K562 (cell line): ENCODE data around the gene SNX19. TPM values are rescaled to one million over a fixed set of nuclear protein-coding genes. Genes with fewer than 3 reads are reported as not detected.

Source experiments
- ATAC-seq: fragments of 200-7000 bp; cut with Tn5 transposase; 3 replicates; pipeline ENCODE4 v1.9.1; 2020; ENCODE audit warnings: moderate library complexity
- BruUV-seq: library from RNA; stranded (reverse); fragments of 400-500 nt; replicated peaks from 2 replicates; lab custom pipeline; 2021; lab: Mats Ljungman, UMichigan
- CTCF ChIA-PET: fragments of 300-600 bp; formaldehyde crosslinking; extraction: SDS; loops from one replicate; lab custom pipeline; 2021; ENCODE audit warnings: low intra/inter-chr PET ratio; lab: Yijun Ruan, JAX
- POLR2A ChIA-PET: fragments of 300-600, 350-650 bp; sonication (Branson Sonifier 250); formaldehyde crosslinking; extraction: SDS; loops from one replicate; lab custom pipeline; 2021; ENCODE audit warnings: antibody characterized with exemption, inconsistent platforms; lab: Yijun Ruan, JAX
- DNase-seq, 4 experiments: peaks; one replicate each; pipeline versions ENCODE4 v3.0.0 to v3.0.0-alpha.2; 2011 to 2018; ENCODE audit warnings: low spot score in 3 of 4, mixed read lengths in 3 of 4; ENCODE audit errors: extremely low read depth in 1 of 4
- FAIRE-seq: peaks from 2 replicates; lab custom pipeline; 2011; peaks lifted over from hg19 to GRCh38; lab: Jason Lieb, UNC
- H2AFZ ChIP-seq: 2 replicates; pipeline ENCODE4 v1.6.0; 2011; ENCODE audit warnings: low read depth, low read length, control low read depth, inconsistent platforms
- H3K27ac ChIP-seq: fragments of 200-600 bp; 3 replicates; pipeline ENCODE4 v1.8.0; 2011; ENCODE audit warnings: low read depth, mild to moderate bottlenecking, control low read depth, inconsistent platforms, low read length, moderate library complexity, mixed read lengths; ENCODE audit errors: extremely low read depth
- H3K27me3 ChIP-seq, 2 experiments: fragments of 300-600 bp in 1 of 2; 2 replicates in 1 of 2; 3 replicates in 1 of 2; pipeline versions ENCODE4 v1.6.0 to v1.8.0; 2011; ENCODE audit warnings: inconsistent platforms in 2 of 2, low read length in 2 of 2, mild to moderate bottlenecking in 1 of 2, mixed read lengths in 1 of 2, moderate library complexity in 1 of 2; ENCODE audit not compliant: control insufficient read depth in 2 of 2, insufficient read depth in 2 of 2
- H3K36me3 ChIP-seq: fragments of 300-600 bp; 3 replicates; pipeline ENCODE4 v1.8.0; 2011; ENCODE audit warnings: mild to moderate bottlenecking, low read length, inconsistent platforms; ENCODE audit not compliant: control insufficient read depth, insufficient read depth
- H3K4me1 ChIP-seq, 2 experiments: fragments of 200-600 bp in 1 of 2; replicated peaks in 1 of 2; 2 replicates in 1 of 2; 3 replicates in 1 of 2; pipeline versions ENCODE4 v1.5.1 to v1.8.0; 2011; ENCODE audit warnings: inconsistent platforms in 2 of 2, low read length in 2 of 2, mild to moderate bottlenecking in 1 of 2, mixed read lengths in 1 of 2, moderate library complexity in 1 of 2; ENCODE audit not compliant: control insufficient read depth in 2 of 2, insufficient read depth in 2 of 2
- H3K4me2 ChIP-seq: 2 replicates; pipeline ENCODE4 v1.6.1; 2011; ENCODE audit warnings: low read length, control low read depth, inconsistent platforms, mixed read lengths; ENCODE audit not compliant: insufficient read depth
- H3K4me3 ChIP-seq: fragments of 200-600 bp; sonication (generic), shearing (Covaris generic); 2 replicates; pipeline ENCODE4 v1.5.1; 2016; ENCODE audit warnings: control low read depth, inconsistent platforms
- H3K79me2 ChIP-seq: fragments of 200-600 bp; 3 replicates; pipeline ENCODE4 v1.8.0; 2011; ENCODE audit warnings: low read length, inconsistent platforms; ENCODE audit not compliant: control insufficient read depth, insufficient read depth
- H3K9ac ChIP-seq, 2 experiments: 2 replicates each; pipeline versions ENCODE4 v1.6.0 to v1.6.1; 2011; ENCODE audit warnings: low read depth in 2 of 2, low read length in 2 of 2, control low read depth in 1 of 2, inconsistent platforms in 1 of 2, mild to moderate bottlenecking in 1 of 2, mixed read lengths in 1 of 2; ENCODE audit not compliant: insufficient read depth in 1 of 2
- H3K9me1 ChIP-seq: one replicate; pipeline ENCODE4 v1.6.0; 2011; ENCODE audit warnings: inconsistent platforms, mild to moderate bottlenecking, low read length, moderate library complexity; ENCODE audit not compliant: control insufficient read depth, insufficient read depth
- H3K9me3 ChIP-seq: replicated peaks from 2 replicates; pipeline ENCODE4 v1.5.1; 2011; ENCODE audit warnings: low read depth, low read length, inconsistent platforms; ENCODE audit not compliant: control insufficient read depth, insufficient read depth
- H4K20me1 ChIP-seq: replicated peaks from 2 replicates; pipeline ENCODE4 v1.6.1; 2011; ENCODE audit warnings: low read length, inconsistent platforms, mixed read lengths; ENCODE audit not compliant: control insufficient read depth, insufficient read depth
- DMBX1 ChIP-seq: fragments of 250-450 bp; sonication (Bioruptor Pico); IDR thresholded peaks from 2 replicates; pipeline ENCODE4 v1.8.0; 2022; ENCODE audit warnings: inconsistent platforms, mild to moderate bottlenecking, moderate library complexity, borderline replicate concordance
- ESRRA ChIP-seq: fragments of 450-650 bp; IDR thresholded peaks from 2 replicates; pipeline ENCODE4 v1.6.1; 2014; ENCODE audit warnings: low read depth, mild to moderate bottlenecking, moderate library complexity, borderline replicate concordance
- FOSL1 ChIP-seq: fragments of 200-800 bp; sonication (Bioruptor generic); conservative IDR thresholded peaks from 2 replicates; pipeline ENCODE4 v1.6.1; 2016; ENCODE audit warnings: missing genetic modification characterization, missing compliant biosample characterization
- FOXP1 ChIP-seq: sonication (generic); formaldehyde crosslinking; IDR thresholded peaks from 2 replicates; pipeline ENCODE4 v1.8.0; 2022; ENCODE audit warnings: mild to moderate bottlenecking, missing genetic modification reagents
- GABPA ChIP-seq: fragments of 200-800 bp; sonication (Bioruptor generic); conservative IDR thresholded peaks from 2 replicates; pipeline ENCODE4 v1.6.1; 2016; ENCODE audit warnings: low read depth, missing genetic modification characterization, missing compliant biosample characterization
- HDAC8 ChIP-seq: fragments of 450-650 bp; IDR thresholded peaks from 2 replicates; pipeline ENCODE4 v1.6.1; 2016; ENCODE audit warnings: mild to moderate bottlenecking, missing genetic modification characterization, moderate library complexity, missing compliant biosample characterization
- JUND ChIP-seq, 2 experiments: IDR thresholded peaks; 2 replicates in 1 of 2; 3 replicates in 1 of 2; pipeline ENCODE4 v1.6.1; 2011; ENCODE audit warnings: borderline replicate concordance in 2 of 2, low read depth in 2 of 2, low read length in 2 of 2, improper control_type of control experiment in 1 of 2, missing biosample characterization in 1 of 2, missing genetic modification characterization in 1 of 2, missing genetic modification reagents in 1 of 2
- KDM1A ChIP-seq, 2 experiments: fragments of 450-650 bp; IDR thresholded peaks; 2 replicates each; pipeline ENCODE4 v1.6.1; 2016; ENCODE audit warnings: mild to moderate bottlenecking in 2 of 2
- LARP7 ChIP-seq: fragments of 450-650 bp; IDR thresholded peaks from 2 replicates; pipeline ENCODE4 v1.6.1; 2016
- LCOR ChIP-seq: sonication (generic); formaldehyde crosslinking; IDR thresholded peaks from 2 replicates; pipeline ENCODE4 v1.8.0; 2022; ENCODE audit warnings: mild to moderate bottlenecking, missing genetic modification reagents
- MAZ ChIP-seq, 2 experiments: fragments of 450-650 bp in 1 of 2; sonication (generic) in 1 of 2; formaldehyde crosslinking; IDR thresholded peaks in 1 of 2; conservative IDR thresholded peaks in 1 of 2; 2 replicates each; pipeline versions ENCODE4 v1.4.0 to v1.5.0; 2020; ENCODE audit warnings: mild to moderate bottlenecking in 1 of 2, missing genetic modification reagents in 1 of 2
- MTF1 ChIP-seq: fragments of 250-450 bp; sonication (Bioruptor Pico); IDR thresholded peaks from 2 replicates; pipeline ENCODE4 v1.9.0; 2021; ENCODE audit warnings: moderate library complexity, mild to moderate bottlenecking, inconsistent platforms, borderline replicate concordance
- MYBL2 ChIP-seq, 2 experiments: fragments of 450-650 bp in 1 of 2; sonication (generic) in 1 of 2; formaldehyde crosslinking in 1 of 2; IDR thresholded peaks; 2 replicates each; pipeline versions ENCODE4 v1.6.1 to v1.8.1; 2017 to 2022; ENCODE audit warnings: borderline replicate concordance in 1 of 2, inconsistent platforms in 1 of 2, low read depth in 1 of 2, mild to moderate bottlenecking in 1 of 2, missing genetic modification reagents in 1 of 2, moderate library complexity in 1 of 2
- RAD21 ChIP-seq, 2 experiments: fragments of 250-450 bp in 1 of 2; fragments of 450-650 bp in 1 of 2; sonication (Bioruptor Pico) in 1 of 2; formaldehyde crosslinking in 1 of 2; IDR thresholded peaks in 1 of 2; conservative IDR thresholded peaks in 1 of 2; 2 replicates each; pipeline versions ENCODE4 v1.4.0 to v1.8.0; 2020 to 2022; ENCODE audit warnings: mild to moderate bottlenecking in 2 of 2, moderate library complexity in 1 of 2
- TARDBP ChIP-seq: fragments of 450-650 bp; IDR thresholded peaks from 2 replicates; pipeline ENCODE4 v1.6.1; 2016
- ZBTB7A ChIP-seq: IDR thresholded peaks from 2 replicates; pipeline ENCODE4 v1.6.1; 2011; ENCODE audit warnings: low read depth, mild to moderate bottlenecking, low read length, moderate library complexity, borderline replicate concordance; ENCODE audit not compliant: control insufficient read depth
- ZNF140 ChIP-seq: fragments of 250-450 bp; sonication (Bioruptor Pico); IDR thresholded peaks from 2 replicates; pipeline ENCODE4 v1.8.0; 2021; ENCODE audit warnings: moderate library complexity, mild to moderate bottlenecking, inconsistent platforms
- ZNF174 ChIP-seq: fragments of 250-450 bp; sonication (Bioruptor Pico); IDR thresholded peaks from 2 replicates; pipeline ENCODE4 v1.4.0; 2020; ENCODE audit warnings: mild to moderate bottlenecking
- WGBS: fragments of 100-300 bp; shearing (Covaris generic); methylation state at CpG from one replicate; pipeline ENCODE4 v1.1.6; 2016; ENCODE audit warnings: low coverage, mixed read lengths; ENCODE audit not compliant: insufficient coverage; ENCODE audit errors: missing lambda C conversion rate; 5-methylcytosine and 5-hydroxymethylcytosine counted together
- in situ Hi-C: fragments of 300-500 bp; cut with MboI; formaldehyde crosslinking; loops from 4 replicates; pipeline ENCODE4 v1.15.0; 2018; ENCODE audit warnings: inconsistent platforms, mixed read lengths
- intact Hi-C: fragments of 100-400 bp; cut with micrococcal nuclease; formaldehyde crosslinking; loops from 2 replicates; pipeline ENCODE4 v1.14.2; 2022
- polyA plus RNA-seq, 8 experiments: library from polyadenylated mRNA; depleted of rRNA in 4 of 8; stranded (reverse) in 5 of 8; unstranded in 3 of 8; fragments of >200 nt; fragmentation: Nextera tagmentation in 2 of 8; fragmentation: Illumina TruSeq in 1 of 8; extraction: Ambion mirVana in 2 of 8; extraction: Trizol in 1 of 8; gene quantifications; 2 replicates each; pipeline versions ENCODE4 v1.2.1 to v1.2.3, GENCODE V29; 2011 to 2014; ENCODE audit warnings: inconsistent platforms in 1 of 8, missing spikeins in 1 of 8
- total RNA-seq, 7 experiments: library from RNA; depleted of rRNA in 6 of 7; stranded (reverse); fragments of >200 nt in 6 of 7; fragmentation: Illumina TruSeq in 2 of 7; extraction: Trizol in 2 of 7; gene quantifications; 2 replicates each; pipeline versions ENCODE4 v1.2.1 to v1.2.3, GENCODE V29; 2011 to 2021; ENCODE audit warnings: low replicate concordance in 1 of 7
- TF ChIP-seq, protein P1 (sequence below): sonication (generic); formaldehyde crosslinking; IDR thresholded peaks from 2 replicates; pipeline ENCODE4 v1.8.0; 2022; ENCODE audit warnings: mild to moderate bottlenecking, missing genetic modification reagents

Gene SNX19
- total and polyA plus RNA-seq, 9 of the 15 experiments (the other 6 are each of a cell fraction or from before 2014, with no cell fraction given) = 2.2 to 31.3 (median 19.6) TPM

DNA sequence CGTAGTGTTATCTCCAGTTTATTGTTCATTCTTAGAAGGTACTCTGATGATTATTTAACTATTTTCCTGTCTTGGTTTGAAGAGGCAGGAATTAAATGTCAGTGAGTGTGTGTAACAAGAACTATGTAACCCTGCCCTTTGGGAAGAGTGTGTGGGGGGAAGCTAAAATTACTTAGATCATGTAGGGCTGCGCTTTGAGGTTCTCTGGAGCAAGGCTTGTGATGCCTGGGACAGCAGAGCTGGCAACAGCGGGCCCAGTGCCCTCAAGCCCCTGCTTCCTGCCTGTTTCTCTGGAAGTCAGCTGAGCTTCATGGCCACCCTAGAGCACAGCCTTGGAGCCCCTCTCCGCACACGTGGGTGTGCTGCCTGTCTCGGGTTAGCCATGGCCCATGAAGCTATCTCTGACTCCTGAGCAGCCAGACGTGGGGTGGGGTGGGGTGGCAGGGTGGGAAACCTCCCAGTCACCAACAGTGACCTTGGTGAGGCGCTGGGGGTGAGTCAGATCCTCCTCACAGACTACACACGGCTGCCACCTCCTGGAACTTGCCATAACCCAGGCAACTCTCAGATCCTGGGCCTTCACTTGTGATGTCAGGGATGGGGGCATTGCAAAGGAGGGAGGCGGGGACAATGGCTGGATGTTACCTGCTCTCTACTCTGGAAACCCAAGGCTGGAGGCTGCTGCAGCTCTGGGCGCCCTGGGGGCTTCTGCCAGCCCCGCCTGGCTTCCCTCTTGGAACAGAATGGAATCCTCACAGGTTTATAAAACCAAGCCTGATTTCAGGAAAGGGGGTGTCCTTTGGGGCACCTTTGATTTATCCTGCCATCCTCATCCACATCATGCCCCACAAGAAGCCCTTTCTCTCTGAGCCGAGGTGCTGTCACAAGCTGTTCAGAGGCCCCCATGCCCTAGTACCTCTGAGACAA, 88.6 kb downstream of the SNX19 start:
- CTCF ChIA-PET = interaction anchor here (0.8 to 0.9 kb wide), 2 partner anchors 392 kb away, joined by 3 to 4 read pairs; no protein-coding TSS in a partner anchor
- ATAC-seq (peak; percentile 85), FAIRE-seq (no peak), DNase-seq (peak; percentile 28 to 48 (median 36))
- 0 out of 2 replicates have a peak, but pooled peaks cover 3% of the 10 kb centered on the region for H4K20me1 ChIP-seq
- no peaks in the 10 kb centered on the region for H3K4me1 ChIP-seq
- H3K27me3 ChIP-seq = peaks cover 0 to 37% of the 10 kb centered on the region in 2 experiments; a peak in 2 of 5 replicates
- no peaks in the 10 kb centered on the region for H3K79me2 ChIP-seq
- no peaks in the 10 kb centered on the region for H3K9me3 ChIP-seq
- 3% methylated on average over 11 of the region's 13 CpGs for WGBS
- H3K9me1 ChIP-seq = no peaks in the 10 kb centered on the region
- no peak overlapping the region for H2AFZ ChIP-seq
- in situ Hi-C loops (no loop called here), intact Hi-C loops (loop anchor here (1.0 kb wide), 1 partner anchor 393 kb away; no protein-coding TSS in a partner anchor)
- H3K27ac ChIP-seq = no peak overlapping the region
- no TSS peak for BruUV-seq
- no peak overlapping the region for H3K4me3 ChIP-seq
- no peaks in the 10 kb centered on the region for H3K36me3 ChIP-seq
- POLR2A ChIA-PET = no interaction called here
- H3K9ac ChIP-seq = peak overlapping the region in 1 of 2 experiments; percentile 64; a peak in 2 of 4 replicates
- no peak overlapping the region for H3K4me2 ChIP-seq
- TF ChIP-seq MAZ (CRISPR knock-in tag; conservative IDR thresholded peaks at IDR 0.05 in 1 of 2, IDR thresholded peaks at IDR 0.05 in 1 of 2) (no peak), HDAC8 (tag) (no peak), ZNF140 (no peak), JUND (IDR thresholded peaks at IDR 0.05; ENCODE audit: borderline replicate concordance, low read depth, low read length) (peak; percentile 44; the same call in 1 of the 2 replicates), JUND (tag; IDR thresholded peaks at IDR 0.05; ENCODE audit: borderline replicate concordance, low read depth, low read length) (no peak; the same call in 2 of the 3 replicates), FOSL1 (tag) (peak; percentile 50), TARDBP (no peak), ZBTB7A (peak; percentile 25; the same call in 1 of the 2 replicates), FOXP1 (CRISPR knock-in tag) (no peak), LCOR (CRISPR knock-in tag) (no peak), MTF1 (CRISPR knock-in tag) (no peak), ESRRA (peak; percentile 24; the same call in 1 of the 2 replicates), ZNF174 (CRISPR knock-in tag) (no peak), DMBX1 (CRISPR knock-in tag) (no peak), RAD21 (CRISPR knock-in tag; conservative IDR thresholded peaks at IDR 0.05 in 1 of 2, IDR thresholded peaks at IDR 0.05 in 1 of 2) (peak in 1 of 2 experiments; percentile 47; a peak in 1 of 4 replicates), MYBL2 (IDR thresholded peaks at IDR 0.05; ENCODE audit: low read depth) (no peak), MYBL2 (CRISPR knock-in tag; IDR thresholded peaks at IDR 0.05; ENCODE audit: borderline replicate concordance) (no peak), KDM1A (IDR thresholded peaks at IDR 0.05) (no peak), GABPA (tag) (no peak), LARP7 (no peak)
- TF ChIP-seq, protein P1, sequence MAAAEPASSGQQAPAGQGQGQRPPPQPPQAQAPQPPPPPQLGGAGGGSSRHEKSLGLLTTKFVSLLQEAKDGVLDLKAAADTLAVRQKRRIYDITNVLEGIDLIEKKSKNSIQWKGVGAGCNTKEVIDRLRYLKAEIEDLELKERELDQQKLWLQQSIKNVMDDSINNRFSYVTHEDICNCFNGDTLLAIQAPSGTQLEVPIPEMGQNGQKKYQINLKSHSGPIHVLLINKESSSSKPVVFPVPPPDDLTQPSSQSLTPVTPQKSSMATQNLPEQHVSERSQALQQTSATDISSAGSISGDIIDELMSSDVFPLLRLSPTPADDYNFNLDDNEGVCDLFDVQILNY (CRISPR knock-in tag) = no peak
